H1 (cell line): ENCODE results near the gene KIF5A.

Experiments
- BCL11A ChIP-seq, 2 experiments: IDR thresholded peaks; one replicate each; pipeline ENCODE4 v1.6.1; 2011; ENCODE audit warnings: low read depth in 2 of 2, low read length in 2 of 2, mild to moderate bottlenecking in 2 of 2
- CTCF ChIP-seq, 3 experiments: IDR thresholded peaks; 1 replicate in 2 of 3; 2 replicates in 1 of 3; pipeline versions ENCODE4 v1.5.1 to v1.6.1; 2011; ENCODE audit warnings: low read length in 3 of 3, mild to moderate bottlenecking in 3 of 3, inconsistent platforms in 2 of 3, low read depth in 1 of 3, moderate library complexity in 1 of 3; ENCODE audit not compliant: insufficient read depth in 1 of 3; ENCODE audit errors: control extremely low read depth in 1 of 3
- MAFK ChIP-seq: IDR thresholded peaks from 2 replicates; pipeline ENCODE4 v1.6.1; 2012; ENCODE audit warnings: low read depth, mild to moderate bottlenecking, improper control_type of control experiment, low read length
- POLR2AphosphoS5 ChIP-seq: IDR thresholded peaks from 2 replicates; pipeline ENCODE4 v1.6.1; 2011; ENCODE audit warnings: low read depth, low read length
- RAD21 ChIP-seq, 2 experiments: IDR thresholded peaks in 1 of 2; conservative IDR thresholded peaks in 1 of 2; 2 replicates each; pipeline ENCODE4 v1.6.1; 2011; ENCODE audit warnings: low read depth in 2 of 2, low read length in 2 of 2, improper control_type of control experiment in 1 of 2, inconsistent platforms in 1 of 2, mild to moderate bottlenecking in 1 of 2, moderate library complexity in 1 of 2
- SIN3A ChIP-seq, 2 experiments: IDR thresholded peaks in 1 of 2; conservative IDR thresholded peaks in 1 of 2; 2 replicates each; pipeline ENCODE4 v1.6.1; 2011 to 2012; ENCODE audit warnings: low read length in 2 of 2, improper control_type of control experiment in 1 of 2, low read depth in 1 of 2, mild to moderate bottlenecking in 1 of 2
- SP1 ChIP-seq: IDR thresholded peaks from 2 replicates; pipeline ENCODE4 v1.6.1; 2011; ENCODE audit warnings: low read depth, low read length
- TAF1 ChIP-seq: IDR thresholded peaks from 2 replicates; pipeline ENCODE4 v1.6.1; 2011; ENCODE audit warnings: mild to moderate bottlenecking, low read depth, low read length

GRCh38 chr12:57531836-57532235 lies 18.0 kb upstream of the KIF5A start:
- TF ChIP-seq CTCF (IDR thresholded peaks at IDR 0.05; ENCODE audit: control extremely low read depth in 1 of 3, insufficient read depth in 1 of 3, low read depth in 1 of 3, low read length in 3 of 3) (no peak), RAD21 (IDR thresholded peaks at IDR 0.05 in 1 of 2, conservative IDR thresholded peaks at IDR 0.05 in 1 of 2; ENCODE audit: low read depth in 2 of 2, low read length in 2 of 2) (no peak), MAFK (no peak), SP1 (no peak), BCL11A (IDR thresholded peaks at IDR 0.05; ENCODE audit: low read depth in 2 of 2, low read length in 2 of 2) (no peak), POLR2AphosphoS5 (no peak), SIN3A (conservative IDR thresholded peaks at IDR 0.05 in 1 of 2, IDR thresholded peaks at IDR 0.05 in 1 of 2; ENCODE audit: low read depth in 1 of 2, low read length in 2 of 2) (no peak), TAF1 (no peak)
